Neutrophil (primary cell): ENCODE data around the gene SRBD1.

Experiments used
- H3K27ac ChIP-seq: fragments of 200-600 bp; sonication (generic); 2 replicates; pipeline ENCODE4 v1.5.1; 2016; ENCODE audit warnings: mild to moderate bottlenecking, moderate library complexity
- H3K27me3 ChIP-seq: fragments of 200-600 bp; sonication (generic); 2 replicates; pipeline ENCODE4 v1.6.0; 2016; ENCODE audit warnings: mild to moderate bottlenecking
- H3K36me3 ChIP-seq: fragments of 200-600 bp; sonication (generic); 2 replicates; pipeline ENCODE4 v1.5.1; 2017
- H3K4me1 ChIP-seq, 2 experiments: fragments of 200-600 bp in 1 of 2; sonication (generic) in 1 of 2; 1 replicate in 1 of 2; 2 replicates in 1 of 2; pipeline versions ENCODE4 v1.5.1 to v1.6.1; 2013 to 2016; ENCODE audit warnings: low read depth in 1 of 2, low read length in 1 of 2, mild to moderate bottlenecking in 1 of 2, moderate library complexity in 1 of 2; ENCODE audit not compliant: control insufficient read depth in 1 of 2, insufficient read depth in 1 of 2
- H3K4me3 ChIP-seq, 2 experiments: fragments of 200-600 bp in 1 of 2; sonication (generic) in 1 of 2; 1 replicate in 1 of 2; 2 replicates in 1 of 2; pipeline ENCODE4 v1.5.1; 2013 to 2016; ENCODE audit warnings: low read depth in 1 of 2, low read length in 1 of 2, mild to moderate bottlenecking in 1 of 2, moderate library complexity in 1 of 2
- H3K9me3 ChIP-seq: fragments of 200-600 bp; sonication (generic); 2 replicates; pipeline ENCODE4 v1.5.1; 2016
- CTCF ChIP-seq: fragments of 200-600 bp; sonication (generic); IDR thresholded peaks from 2 replicates; pipeline ENCODE4 v1.5.1; 2016; ENCODE audit warnings: antibody characterized with exemption

Gene SRBD1

GRCh38 chr2:45605116-45605515 is 6.0 kb downstream of the SRBD1 start:
- H3K4me3 ChIP-seq, result no peak overlapping the region
- H3K4me1 ChIP-seq, result peaks cover 9 to 14% of the 10 kb centered on the region in 2 experiments
- H3K27ac ChIP-seq, result no peak overlapping the region
- TF ChIP-seq CTCF, result no peak
- H3K36me3 ChIP-seq, result peaks cover 18% of the 10 kb centered on the region
- no peaks in the 10 kb centered on the region for H3K27me3 ChIP-seq
- no peaks in the 10 kb centered on the region for H3K9me3 ChIP-seq

- Histone ChIP-seq H3K27me3 (no peaks in the 10 kb centered on the region), H3K36me3 (peaks cover 38% of the 10 kb centered on the region), H3K4me1 (peaks cover 3 to 9% of the 10 kb centered on the region in 2 experiments), H3K4me3 (no peak overlapping the region), H3K27ac (no peak overlapping the region), H3K9me3 (no peaks in the 10 kb centered on the region)
- TF ChIP-seq CTCF, result no peak
Measured at GRCh38 chr2:45602624-45603023, 8.4 kb downstream of the SRBD1 start.

- Histone ChIP-seq H3K9me3 (no peaks in the 10 kb centered on the region), H3K36me3 (peaks cover 33% of the 10 kb centered on the region), H3K4me3 (no peak overlapping the region)
Measured at GRCh38 chr2:45598545-45598944, 12.5 kb downstream of the SRBD1 start.

GRCh38 chr2:45596761-45597160 is 14.3 kb downstream of the SRBD1 start:
- Histone ChIP-seq H3K27me3 (no peaks in the 10 kb centered on the region), H3K9me3 (no peaks in the 10 kb centered on the region), H3K36me3 (peaks cover 32% of the 10 kb centered on the region), H3K4me3 (no peak overlapping the region), H3K27ac (no peak overlapping the region), H3K4me1 (no peaks in the 10 kb centered on the region)
- no peak for TF ChIP-seq CTCF

More at GRCh38 chr2:45598545-45598944, 12.5 kb downstream of the SRBD1 start:
- Histone ChIP-seq H3K27ac (no peak overlapping the region), H3K27me3 (no peaks in the 10 kb centered on the region), H3K4me1 (no peaks in the 10 kb centered on the region)
- no peak for TF ChIP-seq CTCF

GRCh38 chr2:45595721-45596435 is 15.2 kb downstream of the SRBD1 start:
- Histone ChIP-seq H3K4me1 (no peaks in the 10 kb centered on the region), H3K36me3 (peaks cover 32% of the 10 kb centered on the region), H3K9me3 (no peaks in the 10 kb centered on the region), H3K4me3 (no peak overlapping the region), H3K27ac (no peak overlapping the region), H3K27me3 (no peaks in the 10 kb centered on the region)
- TF ChIP-seq CTCF, result no peak
